ENCODE data around the gene TMEM266.

GRCh38 chr15:76234337-76234889 is 174.6 kb downstream of the TMEM266 start:
- TF ChIP-seq POLR2AphosphoS5 (IDR thresholded peaks at IDR 0.05) (no peak), CTCF (IDR thresholded peaks at IDR 0.05) (no peak)

Measured in suprapubic skin (tissue), 3 donors.